HG03354 (cell line): Measurements from ENCODE around the gene RGL4.
"Not testable (repeated sequence)": the region's sequence is repeated elsewhere in the genome, so short reads cannot be mapped to it uniquely, and the experiment has no call there.

ENCODE experiments used
- ATAC-seq: cut with Tn5 transposase; IDR thresholded peaks from one replicate; pipeline ENCODE4 v1.9.1; 2021; ENCODE audit warnings: mild to moderate bottlenecking; ENCODE audit not compliant: unreplicated experiment, poor library complexity, severe bottlenecking

The RGL4 gene, protein sequence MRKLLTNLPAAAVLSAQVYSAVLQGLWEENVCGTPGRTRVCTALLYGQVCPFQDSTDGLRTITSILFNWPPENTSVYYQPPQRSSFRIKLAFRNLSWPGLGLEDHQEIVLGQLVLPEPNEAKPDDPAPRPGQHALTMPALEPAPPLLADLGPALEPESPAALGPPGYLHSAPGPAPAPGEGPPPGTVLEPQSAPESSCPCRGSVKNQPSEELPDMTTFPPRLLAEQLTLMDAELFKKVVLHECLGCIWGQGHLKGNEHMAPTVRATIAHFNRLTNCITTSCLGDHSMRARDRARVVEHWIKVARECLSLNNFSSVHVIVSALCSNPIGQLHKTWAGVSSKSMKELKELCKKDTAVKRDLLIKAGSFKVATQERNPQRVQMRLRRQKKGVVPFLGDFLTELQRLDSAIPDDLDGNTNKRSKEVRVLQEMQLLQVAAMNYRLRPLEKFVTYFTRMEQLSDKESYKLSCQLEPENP

DNA sequence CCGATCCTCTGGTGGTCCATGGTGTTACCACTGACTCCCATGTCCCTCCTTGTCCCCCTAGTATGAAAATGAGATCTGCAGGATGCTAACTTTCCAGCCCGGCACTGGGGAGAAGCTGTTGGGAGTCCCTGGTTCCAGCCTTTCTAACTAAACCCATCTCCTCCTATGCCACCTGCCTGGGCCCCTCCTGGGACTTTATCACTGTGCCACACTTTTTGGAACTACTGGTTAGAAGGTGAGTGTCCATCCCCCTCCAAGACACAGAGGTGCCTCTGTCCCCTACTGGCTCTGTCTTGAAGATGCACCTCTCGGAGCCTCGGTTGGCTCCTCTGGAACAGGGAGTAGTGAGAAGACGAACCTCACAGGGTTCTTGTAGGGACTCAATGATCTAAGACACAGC, at the start of gene RGL4:
Gene RGL4, plus strand, starts transcription at position 301 of the 400 bp plus-strand sequence. CDS start 1,018 bp downstream, outside the sequence.
- ATAC-seq: no peak

DNA sequence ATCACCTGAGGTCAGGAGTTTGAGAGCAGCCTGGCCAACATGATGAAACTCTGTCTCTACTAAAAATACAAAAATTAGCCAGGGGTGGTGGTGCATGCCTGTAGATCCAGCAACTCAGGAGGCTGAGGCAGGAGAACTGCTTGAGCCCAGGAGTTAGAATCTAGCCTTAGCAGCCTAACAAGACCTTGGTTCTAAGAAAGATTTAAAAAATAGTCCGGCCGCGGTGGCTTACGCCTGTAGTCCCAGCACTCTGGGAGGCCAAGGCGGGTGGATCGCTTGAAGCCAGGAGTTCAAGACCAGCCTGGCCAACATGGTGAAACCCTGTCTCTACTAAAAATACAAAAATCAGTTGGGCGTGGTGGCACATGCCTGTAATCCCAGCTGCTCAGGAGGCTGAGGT, 44.3 kb upstream of the RGL4 start:
- ATAC-seq: not testable (repeated sequence)

DNA sequence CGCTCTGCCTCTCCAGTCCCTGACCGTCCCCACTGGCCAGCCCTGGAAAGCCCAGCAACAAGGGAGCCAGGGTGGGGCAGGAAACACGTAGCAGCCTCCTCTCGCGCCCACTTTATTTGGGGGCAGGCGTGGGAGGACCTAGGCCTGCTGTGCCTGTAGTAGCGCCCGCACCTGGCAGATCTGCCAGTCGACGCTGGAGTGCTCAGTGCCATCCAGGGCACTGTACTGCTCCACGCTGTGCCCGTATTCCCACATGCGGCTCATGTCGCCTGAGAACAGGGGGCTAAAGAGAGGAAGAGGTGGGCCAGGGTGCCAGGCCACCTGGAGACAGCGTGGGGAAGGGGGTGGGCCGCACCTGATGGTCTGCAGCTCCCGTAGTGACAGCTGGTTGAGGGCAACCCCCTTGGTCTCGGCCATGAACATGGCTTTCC, 41.7 kb upstream of the RGL4 start:
- ATAC-seq: no peak

DNA sequence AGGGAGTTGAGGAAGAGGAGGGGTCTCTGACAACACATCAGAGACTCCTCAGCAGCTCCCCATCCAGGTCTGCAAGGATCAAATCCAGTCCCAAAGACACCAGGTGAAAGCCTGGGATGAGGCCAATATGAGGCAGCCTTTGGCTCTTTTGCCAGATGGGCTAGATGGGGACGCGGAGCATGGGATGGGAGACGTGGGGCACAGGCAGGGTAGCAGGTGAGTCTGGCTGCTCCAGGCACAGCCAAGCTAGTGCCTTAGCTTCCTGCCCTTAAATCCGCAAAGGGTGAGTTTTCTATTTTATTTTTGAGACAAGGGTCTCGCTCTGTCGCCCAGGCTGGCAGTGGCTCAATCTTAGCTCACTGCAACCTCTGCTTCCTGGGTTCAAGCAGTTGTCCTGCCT, 39.1 kb upstream of the RGL4 start:
- no peak for ATAC-seq

DNA sequence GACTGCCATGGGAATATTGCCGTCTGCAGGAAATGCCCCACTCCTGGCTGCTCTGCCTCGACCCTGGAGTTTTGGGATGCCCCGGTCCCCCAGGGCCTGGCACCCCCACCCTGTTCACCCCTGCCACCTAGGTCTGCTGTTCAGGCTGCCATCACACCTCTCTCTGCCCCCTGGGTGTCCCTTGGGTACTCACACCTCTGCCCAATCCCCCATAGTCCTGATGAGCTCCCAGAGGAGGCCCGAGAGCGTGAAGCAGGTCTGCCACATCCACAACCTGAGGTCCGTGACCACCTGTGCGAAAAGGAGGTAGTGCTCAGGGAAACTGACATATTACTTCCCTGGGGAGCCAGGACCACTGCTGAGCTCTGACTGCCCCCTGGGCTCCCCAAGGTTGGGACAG, 38.5 kb upstream of the RGL4 start:
- no peak for ATAC-seq

DNA sequence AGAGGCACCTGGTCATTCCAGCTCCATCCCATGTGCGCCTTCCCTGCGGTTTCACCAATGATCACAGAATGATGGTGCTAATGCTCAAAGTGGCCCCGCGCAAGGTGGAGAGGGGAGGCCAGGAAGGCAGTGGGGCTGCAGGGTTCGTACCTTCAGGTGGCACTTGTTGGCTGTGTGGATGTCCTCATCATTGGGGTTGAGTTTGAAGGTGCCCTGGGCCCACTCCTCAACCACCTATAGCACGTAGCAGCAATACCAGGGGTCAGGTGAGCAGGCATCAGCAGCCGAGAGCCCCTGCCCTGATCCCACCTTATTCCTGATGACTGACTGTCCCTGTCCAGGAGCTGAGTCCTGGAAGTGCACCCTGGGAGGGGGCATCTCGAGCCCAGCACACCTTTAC, 38.1 kb upstream of the RGL4 start:
- no peak for ATAC-seq

DNA sequence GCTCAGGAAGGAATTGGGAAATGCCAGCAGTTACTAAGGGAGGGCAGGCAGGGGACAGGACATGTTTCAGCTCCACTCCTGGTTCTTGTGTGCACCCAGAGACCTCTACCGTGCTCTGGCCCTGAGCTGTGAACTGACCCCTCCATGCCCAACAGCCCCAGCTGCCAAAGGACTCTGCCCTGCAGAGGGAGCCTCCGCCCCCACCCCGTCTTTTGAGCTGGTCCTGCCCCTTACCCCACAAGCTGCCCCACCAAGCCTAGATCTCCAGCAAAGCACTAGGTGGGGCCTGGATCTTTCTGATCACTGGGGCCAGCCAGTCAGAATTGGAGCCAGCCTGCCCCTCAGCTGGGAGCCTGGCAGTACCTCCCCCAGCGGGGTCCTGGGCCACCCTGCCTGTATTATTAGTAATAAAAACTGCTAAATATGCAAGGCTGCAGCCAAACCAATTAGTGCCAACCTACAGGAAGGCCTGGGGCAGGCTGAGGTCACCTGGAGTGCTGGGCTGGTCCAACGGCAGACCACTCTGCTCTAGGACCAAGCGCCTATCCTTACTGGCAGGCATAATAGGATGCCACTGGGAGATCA, 34.8 kb upstream of the RGL4 start:
- no peak for ATAC-seq

DNA sequence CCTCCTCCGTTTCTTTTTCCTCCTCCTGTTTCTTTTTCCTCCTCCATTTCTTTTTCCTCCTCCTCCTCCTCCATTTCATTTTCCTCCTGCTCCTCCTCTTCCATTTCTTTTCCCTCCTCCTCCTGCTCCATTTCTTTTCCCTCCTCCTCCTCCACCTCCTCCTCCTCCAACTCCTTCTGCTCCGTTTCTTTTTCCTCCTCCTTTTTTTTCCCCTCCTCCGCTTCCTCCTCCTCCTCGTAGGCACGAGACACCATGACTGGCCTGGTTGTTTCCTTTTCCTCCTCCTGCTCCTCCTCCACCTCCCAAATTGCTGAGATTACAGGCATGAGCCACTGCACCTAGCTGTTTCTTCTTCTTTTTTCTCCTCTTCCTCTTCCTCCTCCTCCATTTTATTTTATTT, 33.1 kb upstream of the RGL4 start:
- ATAC-seq: no peak

DNA sequence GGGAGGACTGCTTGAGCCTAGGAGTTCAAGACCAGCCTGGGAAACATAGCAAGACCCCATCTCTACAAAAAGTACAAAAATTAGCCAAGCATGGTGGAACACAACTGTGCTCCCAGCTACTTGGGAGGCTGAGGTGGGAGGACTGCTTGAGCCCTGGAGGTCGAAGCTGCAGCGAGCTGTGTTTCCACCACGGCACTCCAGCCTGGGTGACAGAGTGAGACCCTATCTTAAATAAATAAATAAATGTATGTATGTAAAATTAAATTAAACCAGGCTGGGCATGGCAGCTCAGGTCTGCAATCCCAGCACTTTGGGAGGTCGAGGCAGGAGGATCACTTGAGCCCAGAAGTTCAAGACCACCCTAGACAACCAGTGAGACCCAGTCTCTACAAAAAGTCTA, 30.4 kb upstream of the RGL4 start:
- ATAC-seq: not testable (repeated sequence)

DNA sequence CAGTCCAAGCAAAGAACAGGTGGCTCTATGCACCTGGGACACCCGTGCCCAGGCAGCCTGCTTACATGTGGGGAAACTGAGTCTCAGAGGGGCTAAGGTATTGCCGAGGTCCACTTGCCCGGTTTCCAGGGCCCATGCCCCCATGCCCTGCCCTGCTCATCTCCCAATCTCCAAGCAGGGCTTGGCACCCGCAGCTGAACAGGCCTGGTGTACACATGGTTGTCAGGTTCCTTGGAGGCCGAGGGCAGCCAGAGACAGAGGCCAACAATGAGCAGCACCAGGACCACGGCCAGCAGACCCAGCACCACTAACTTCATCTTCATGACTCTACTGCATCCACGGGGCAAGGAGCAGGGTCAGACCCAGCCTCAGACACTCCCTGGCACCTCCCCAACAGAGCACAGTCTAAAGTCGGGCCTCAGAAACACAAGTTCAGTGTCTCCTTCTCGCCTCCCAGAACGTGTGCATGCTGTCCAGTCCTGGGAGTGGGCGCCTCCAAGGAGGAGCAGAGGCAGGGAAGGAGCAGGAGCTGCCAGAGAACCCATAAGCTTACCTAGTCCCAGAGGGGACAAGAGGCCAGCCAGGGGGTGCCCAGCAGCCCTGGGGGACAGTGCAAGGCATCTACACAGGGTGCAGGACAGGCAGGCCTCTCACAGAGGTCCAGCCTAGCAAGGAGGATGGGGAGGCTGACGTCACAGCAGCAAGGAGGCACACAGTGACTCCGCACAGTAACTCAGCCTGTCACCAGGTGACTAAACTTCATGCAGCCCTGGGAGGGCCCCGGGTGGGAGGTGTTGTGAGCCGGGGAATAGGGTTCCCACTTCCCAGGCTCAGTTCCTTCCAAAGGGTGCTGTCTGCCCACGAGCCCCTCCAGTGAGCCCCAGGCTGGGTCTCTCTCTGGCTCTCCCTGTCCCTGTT, 20.2 kb upstream of the RGL4 start:
- no peak for ATAC-seq

DNA sequence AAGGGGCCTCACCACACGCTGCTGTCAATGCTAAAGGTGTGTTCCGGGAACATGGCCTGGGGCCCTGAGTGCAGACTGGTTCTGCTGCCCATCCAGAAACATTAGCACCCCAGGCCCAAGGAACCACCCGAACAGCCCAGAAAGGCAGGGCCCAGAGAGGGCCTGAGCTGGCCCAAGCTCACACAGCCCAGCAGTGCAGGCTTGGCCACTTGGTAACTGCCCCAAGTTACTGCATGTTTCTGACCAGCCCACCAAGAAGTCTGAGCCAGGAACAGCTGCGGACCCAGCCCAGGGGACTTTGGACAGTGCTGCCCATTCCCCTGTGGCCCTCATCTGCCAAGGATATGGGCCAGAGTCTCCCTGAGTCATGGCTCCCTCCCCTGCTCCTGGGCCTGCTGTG, 19.4 kb upstream of the RGL4 start:
- not testable (repeated sequence) for ATAC-seq

DNA sequence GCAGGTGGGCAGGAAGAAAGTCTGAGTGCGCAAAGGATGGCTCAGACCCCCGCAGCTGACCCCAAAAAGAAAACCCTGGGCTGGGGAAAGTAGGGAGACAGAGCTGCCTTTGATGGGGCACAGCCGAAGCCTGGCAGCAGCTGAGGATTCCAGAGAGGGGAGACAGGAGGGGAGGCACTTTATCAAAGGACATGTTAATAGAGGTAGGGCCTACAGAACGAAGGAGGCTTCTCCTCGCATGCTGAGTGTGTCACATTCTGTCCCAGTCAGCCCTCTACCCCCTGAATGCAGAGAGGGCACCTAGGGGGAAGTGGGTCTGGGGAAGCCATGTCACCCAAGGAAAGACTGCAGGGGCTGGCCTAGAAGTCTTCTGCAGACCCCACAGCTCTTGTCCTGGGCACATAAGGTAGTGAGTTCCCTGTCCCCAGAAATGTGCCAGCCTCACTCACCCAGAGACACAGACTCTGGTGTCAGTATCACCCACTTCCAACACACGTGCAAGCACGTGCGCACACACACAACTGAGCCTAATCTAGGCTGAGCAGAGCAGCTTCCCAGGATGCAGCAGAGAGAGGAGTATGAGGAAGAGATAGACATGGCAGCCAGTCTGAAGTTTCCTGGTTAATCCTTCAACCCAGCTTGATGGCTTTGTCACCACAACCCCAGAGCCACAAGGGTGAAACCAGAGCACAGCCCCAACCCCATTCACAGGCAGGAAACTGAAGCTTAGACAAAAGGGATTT, 18.3 kb upstream of the RGL4 start:
- not testable (repeated sequence) for ATAC-seq

DNA sequence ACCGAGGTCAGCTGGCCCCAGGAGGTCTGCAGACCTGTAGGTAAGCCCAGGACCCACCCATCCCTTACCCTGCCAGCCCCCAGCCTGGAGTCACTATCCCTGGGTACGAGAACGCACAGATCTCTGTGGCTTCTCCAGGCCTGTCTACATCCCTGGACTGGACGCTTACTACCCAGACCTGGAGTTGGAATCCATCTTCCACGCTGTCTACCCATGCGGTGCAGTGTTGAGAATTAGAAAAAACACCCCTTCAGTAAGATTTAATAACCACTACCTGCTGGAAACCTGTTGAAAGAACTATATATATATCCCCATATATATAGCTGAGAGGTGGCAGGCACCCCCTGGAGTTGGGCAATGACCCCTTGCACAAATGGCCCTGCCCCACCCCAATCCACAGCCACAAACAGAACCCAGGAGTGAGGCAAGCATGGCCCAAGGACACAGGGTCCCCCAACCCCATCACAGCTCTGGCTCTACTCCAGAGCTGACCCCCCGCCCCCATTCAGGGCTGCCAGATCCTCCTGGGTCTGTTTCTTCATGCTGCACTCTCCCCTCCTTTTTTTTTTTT, 17.7 kb upstream of the RGL4 start:
- ATAC-seq: no peak

DNA sequence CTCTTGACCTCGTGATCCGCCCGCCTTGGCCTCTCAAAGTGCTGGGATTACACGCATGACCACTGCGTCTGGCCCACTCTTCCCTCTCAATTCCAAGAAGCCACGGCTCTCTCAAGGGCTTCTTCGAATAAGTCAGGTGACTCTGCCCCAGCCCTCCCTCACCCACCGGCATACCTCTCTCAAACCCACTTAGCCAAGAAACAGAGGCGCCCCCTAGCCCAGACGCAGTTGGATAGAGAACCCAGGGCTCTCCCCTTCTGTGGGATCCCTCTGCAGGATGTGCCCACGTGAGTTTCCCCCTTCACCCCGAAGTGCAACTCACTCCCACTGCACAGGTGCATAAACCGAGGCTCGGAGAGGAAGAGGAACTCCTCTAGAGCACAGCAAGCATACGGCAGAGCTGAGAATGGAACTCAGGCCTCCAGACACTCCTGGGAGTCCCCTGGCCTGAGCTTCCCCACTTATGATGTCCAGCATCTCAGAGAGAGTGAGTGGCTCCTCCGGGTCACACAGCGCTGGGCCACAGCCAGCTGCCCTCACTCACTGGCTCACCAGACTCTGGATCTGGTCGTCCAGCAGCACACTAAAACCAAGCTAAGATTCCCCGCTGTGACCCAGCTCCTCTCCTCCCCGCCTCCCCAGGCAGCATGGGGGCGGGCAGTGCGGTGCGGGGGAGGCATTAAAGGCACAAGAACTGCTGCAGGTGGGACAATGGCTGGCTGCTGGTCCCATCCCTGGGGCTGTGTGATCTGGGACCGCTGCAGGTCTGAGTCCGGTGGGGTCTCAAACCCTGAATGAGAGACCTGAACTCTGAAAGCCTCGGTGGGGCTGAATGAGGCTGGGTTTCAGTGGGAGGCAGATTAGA, 16.8 kb upstream of the RGL4 start:
- no peak for ATAC-seq

DNA sequence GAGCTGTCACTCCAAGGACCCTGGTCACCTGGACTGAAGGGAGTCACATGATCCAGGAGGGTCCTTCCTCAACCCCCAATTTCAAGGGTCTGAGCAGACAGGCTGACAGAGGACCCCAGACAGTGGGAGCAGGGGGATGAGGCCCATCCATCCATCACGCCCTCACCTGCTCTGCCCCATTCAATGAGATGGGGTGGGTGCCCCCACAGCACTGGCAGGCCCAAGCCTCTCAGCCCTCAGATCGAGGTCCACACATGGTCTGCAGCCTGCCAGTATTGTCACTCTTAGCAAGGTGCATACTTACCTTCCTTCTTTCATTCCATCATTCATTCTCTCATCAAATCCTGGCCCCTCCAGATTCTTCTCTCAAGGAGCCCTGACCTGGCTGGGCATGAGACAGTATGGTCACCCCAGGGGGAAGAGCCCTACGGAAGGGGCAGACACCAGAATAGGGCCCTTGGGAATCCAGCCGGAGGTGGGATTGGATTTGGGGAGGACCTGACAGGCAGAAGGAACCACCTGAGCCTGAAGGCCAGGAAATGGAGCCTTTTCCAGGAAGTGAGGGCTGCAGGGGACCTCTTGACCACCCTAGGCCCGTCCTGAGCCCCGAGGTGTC, 15.8 kb upstream of the RGL4 start:
- not testable (repeated sequence) for ATAC-seq

DNA sequence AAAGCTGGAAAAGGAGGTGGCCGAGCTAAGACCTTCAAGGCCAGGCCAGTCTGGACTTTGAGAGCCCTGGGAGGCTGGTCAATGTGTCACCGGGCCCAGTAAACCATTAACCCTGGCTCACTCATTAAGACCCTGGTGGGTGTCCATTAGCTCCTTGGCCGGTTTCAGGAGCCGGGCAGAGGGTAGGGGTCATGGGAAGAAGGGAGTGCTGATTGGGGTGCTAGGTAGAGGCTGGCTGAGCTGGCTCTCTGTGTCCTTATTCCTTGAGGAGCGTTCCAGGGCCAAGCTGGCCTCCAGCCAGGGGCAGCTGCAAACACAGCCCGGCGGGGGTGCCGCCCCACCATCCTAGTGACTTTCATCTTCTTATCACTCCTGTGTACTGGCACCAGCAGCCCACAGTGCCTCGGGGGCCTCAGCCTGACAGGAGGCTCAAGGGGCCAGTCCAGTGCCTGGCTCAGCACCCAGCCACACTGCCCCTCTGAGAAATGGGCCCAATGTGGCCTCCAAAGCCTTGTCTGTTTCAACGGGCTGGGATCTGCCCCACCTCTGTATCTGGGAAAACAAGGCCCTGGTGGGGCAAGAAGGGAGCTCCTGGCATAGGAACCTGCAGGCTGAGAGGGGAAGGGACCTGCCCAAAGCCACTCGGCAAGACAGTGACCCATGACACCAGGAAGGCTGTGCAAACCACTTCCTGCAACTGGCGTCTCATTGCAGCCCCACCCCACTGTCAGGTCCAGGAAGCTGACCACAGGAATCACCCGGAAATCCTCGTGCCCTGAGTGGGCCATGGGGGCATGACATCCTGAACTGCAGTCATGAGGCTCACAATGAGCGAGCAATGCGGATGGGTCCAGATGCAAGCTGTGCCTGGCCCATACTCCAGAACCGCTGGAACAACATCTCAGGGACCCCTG, 15.1 kb upstream of the RGL4 start:
- no peak for ATAC-seq
